Measurements from ENCODE around the gene TMEM184B.

Gene TMEM184B

DNA sequence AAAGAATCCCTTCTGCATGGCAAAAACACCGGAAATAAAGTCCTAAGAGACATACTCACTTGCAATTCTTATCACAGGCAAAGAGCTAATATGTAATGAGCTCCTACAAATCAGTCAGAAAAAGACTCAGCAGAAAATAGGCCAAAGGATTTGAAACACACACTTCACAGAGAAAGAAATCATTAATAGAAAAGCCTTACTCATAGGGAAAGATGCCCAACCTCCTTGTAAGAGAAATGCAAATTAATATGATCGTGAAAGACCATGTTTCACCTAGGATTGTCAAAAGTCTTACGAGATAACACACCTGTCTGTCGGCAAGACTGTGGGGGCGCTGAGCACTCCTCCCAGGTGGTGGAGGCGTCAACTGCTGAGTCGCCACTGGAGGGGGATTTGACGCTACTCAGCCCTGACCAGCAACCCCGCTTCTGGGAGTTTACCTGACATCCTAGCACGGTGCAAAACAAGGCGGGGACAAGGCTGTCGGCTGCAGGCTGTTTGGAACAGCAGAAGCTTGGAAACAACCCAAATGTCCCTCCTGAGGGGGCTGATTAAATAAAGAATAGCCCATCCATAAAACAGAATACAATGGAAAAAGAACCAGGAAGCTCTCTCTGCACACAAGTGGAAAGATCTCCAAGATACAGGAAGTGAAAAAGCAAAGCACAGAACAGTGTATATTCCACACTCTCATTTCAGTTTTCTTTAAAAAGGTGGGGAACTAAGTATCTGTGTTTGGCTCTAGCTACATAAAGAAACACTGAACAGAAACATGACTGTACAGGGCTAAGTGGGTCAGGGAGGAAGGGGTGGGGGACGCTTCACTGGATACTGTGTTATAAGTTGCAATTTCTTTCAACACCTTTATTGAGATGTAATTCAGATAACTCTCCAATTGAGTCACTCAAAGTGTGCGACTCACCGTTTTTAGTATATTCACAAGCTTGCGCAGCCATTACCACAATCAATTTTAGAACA, 33.0 kb upstream of the TMEM184B start:
- H3K36me3 ChIP-seq (ENCODE audit: control insufficient read depth, insufficient read depth, low read length): peaks cover 32% of the 10 kb centered on the region
- peak; percentile 11 to 25 (median 14) for DNase-seq
- peak overlapping the region; percentile 27 for H3K27ac ChIP-seq (ENCODE audit: insufficient read depth, low read length, poor library complexity, severe bottlenecking)
- no peaks in the 10 kb centered on the region for H3K27me3 ChIP-seq (replicated peaks; ENCODE audit: control insufficient read depth, insufficient read depth, low read length, poor library complexity, severe bottlenecking)
- peak overlapping the region; percentile 9 for H3K4me3 ChIP-seq (ENCODE audit: insufficient read depth, low read depth, low read length, poor library complexity, severe bottlenecking)
- H3K4me1 ChIP-seq (ENCODE audit: control insufficient read depth, insufficient read depth, low read length, poor library complexity, severe bottlenecking): peaks cover 6% of the 10 kb centered on the region
- no peaks in the 10 kb centered on the region for H3K9me3 ChIP-seq (ENCODE audit: control insufficient read depth, low read length)

DNA sequence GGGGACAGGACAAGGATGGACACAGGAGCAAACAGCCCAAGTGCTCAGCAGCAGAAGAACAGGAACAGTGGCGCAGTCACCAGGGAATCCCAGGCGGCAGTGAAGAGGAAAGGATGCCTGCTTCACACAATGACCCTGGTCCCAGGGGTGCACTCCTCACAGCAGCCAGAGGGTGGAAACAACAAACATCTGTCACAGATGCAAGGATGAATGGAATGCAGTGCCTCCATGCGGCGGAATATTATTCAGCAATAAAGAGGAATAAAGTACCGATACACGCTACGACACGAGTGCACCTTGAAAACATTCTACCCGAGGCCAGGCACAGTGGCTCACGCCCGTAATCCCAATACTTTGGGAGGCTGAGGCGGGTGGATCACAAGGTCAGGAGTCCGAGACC, 31.7 kb upstream of the TMEM184B start:
- H3K27ac ChIP-seq (ENCODE audit: insufficient read depth, low read length, poor library complexity, severe bottlenecking): no peak overlapping the region
- no peak for DNase-seq
- no peak overlapping the region for H3K4me3 ChIP-seq (ENCODE audit: insufficient read depth, low read depth, low read length, poor library complexity, severe bottlenecking)
- H3K9me3 ChIP-seq (ENCODE audit: control insufficient read depth, low read length): no peaks in the 10 kb centered on the region
- H3K27me3 ChIP-seq (replicated peaks; ENCODE audit: control insufficient read depth, insufficient read depth, low read length, poor library complexity, severe bottlenecking): no peaks in the 10 kb centered on the region
- H3K4me1 ChIP-seq (ENCODE audit: control insufficient read depth, insufficient read depth, low read length, poor library complexity, severe bottlenecking): peaks cover 6% of the 10 kb centered on the region
- peaks cover 45% of the 10 kb centered on the region for H3K36me3 ChIP-seq (ENCODE audit: control insufficient read depth, insufficient read depth, low read length)

DNA sequence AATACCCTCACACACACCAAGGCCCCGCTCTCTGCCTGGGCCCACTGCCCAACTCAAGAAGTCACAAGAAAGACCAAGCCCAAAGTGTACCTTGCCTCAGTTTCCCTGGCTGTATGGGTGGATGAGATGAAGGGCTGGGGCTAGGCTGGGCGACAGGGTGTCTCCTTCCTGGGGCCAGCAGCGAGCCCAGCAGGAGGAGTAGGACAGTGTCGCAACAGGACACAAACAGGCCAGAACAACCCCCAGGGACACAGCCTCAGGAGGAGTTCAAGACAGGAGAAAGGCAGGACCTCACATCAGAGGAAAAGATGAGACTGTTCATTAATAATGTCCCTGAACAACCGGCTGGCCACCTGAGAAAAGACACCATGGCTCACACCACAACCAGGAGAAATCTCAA, 31.2 kb upstream of the TMEM184B start:
- no peaks in the 10 kb centered on the region for H3K27me3 ChIP-seq (replicated peaks; ENCODE audit: control insufficient read depth, insufficient read depth, low read length, poor library complexity, severe bottlenecking)
- H3K4me3 ChIP-seq (ENCODE audit: insufficient read depth, low read depth, low read length, poor library complexity, severe bottlenecking): no peak overlapping the region
- peaks cover 6% of the 10 kb centered on the region for H3K4me1 ChIP-seq (ENCODE audit: control insufficient read depth, insufficient read depth, low read length, poor library complexity, severe bottlenecking)
- no peak overlapping the region for H3K27ac ChIP-seq (ENCODE audit: insufficient read depth, low read length, poor library complexity, severe bottlenecking)
- no peak for DNase-seq
- H3K36me3 ChIP-seq (ENCODE audit: control insufficient read depth, insufficient read depth, low read length): peaks cover 49% of the 10 kb centered on the region
- H3K9me3 ChIP-seq (ENCODE audit: control insufficient read depth, low read length): no peaks in the 10 kb centered on the region

DNA sequence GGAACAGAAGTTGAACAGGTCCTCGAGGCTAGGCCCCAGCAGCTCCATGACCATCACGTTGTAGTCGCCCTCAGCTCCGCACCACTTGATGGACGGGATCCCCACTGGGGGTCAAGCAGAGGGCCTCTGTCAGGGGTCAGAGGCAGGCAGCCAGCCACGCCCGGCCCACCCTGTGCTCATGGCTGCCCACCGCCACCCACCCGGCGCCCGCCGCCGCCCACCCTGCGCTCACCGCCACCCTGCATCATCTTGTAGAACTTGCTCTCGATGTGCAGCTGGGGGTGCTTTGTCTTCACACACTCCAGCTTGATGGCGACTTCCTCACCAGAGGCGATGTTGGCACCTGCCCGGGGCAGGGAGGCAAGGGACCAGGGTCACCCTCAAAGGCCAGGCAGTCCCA, 30.1 kb upstream of the TMEM184B start:
- H3K9me3 ChIP-seq (ENCODE audit: control insufficient read depth, low read length): no peaks in the 10 kb centered on the region
- no peaks in the 10 kb centered on the region for H3K27me3 ChIP-seq (replicated peaks; ENCODE audit: control insufficient read depth, insufficient read depth, low read length, poor library complexity, severe bottlenecking)
- no peak overlapping the region for H3K4me3 ChIP-seq (ENCODE audit: insufficient read depth, low read depth, low read length, poor library complexity, severe bottlenecking)
- peaks cover 6% of the 10 kb centered on the region for H3K4me1 ChIP-seq (ENCODE audit: control insufficient read depth, insufficient read depth, low read length, poor library complexity, severe bottlenecking)
- no peak for DNase-seq
- H3K36me3 ChIP-seq (ENCODE audit: control insufficient read depth, insufficient read depth, low read length): peaks cover 53% of the 10 kb centered on the region
- no peak overlapping the region for H3K27ac ChIP-seq (ENCODE audit: insufficient read depth, low read length, poor library complexity, severe bottlenecking)

DNA sequence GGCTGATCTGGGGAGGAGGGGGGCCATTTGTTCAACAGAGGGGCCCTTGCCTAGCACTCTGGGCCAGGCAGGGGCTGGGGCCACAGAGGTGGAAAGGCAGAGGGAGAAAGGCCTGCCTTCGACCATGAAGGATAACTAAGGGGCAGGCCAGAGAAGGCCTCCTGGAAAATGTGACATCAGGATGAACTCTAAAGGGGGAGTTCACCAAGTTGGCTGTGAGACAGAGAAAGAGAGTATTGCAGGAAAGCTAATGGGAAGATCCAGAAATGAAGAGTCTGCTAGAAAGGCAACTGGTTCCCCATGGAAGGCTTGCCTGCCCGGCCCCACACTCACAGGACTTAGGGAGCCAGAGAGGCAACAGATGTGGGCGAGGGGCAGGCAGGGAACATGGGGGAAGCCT, 28.1 kb upstream of the TMEM184B start:
- peaks cover 71% of the 10 kb centered on the region for H3K36me3 ChIP-seq (ENCODE audit: control insufficient read depth, insufficient read depth, low read length)
- peaks cover 6% of the 10 kb centered on the region for H3K4me1 ChIP-seq (ENCODE audit: control insufficient read depth, insufficient read depth, low read length, poor library complexity, severe bottlenecking)
- H3K9me3 ChIP-seq (ENCODE audit: control insufficient read depth, low read length): no peaks in the 10 kb centered on the region
- no peak overlapping the region for H3K4me3 ChIP-seq (ENCODE audit: insufficient read depth, low read depth, low read length, poor library complexity, severe bottlenecking)
- no peak overlapping the region for H3K27ac ChIP-seq (ENCODE audit: insufficient read depth, low read length, poor library complexity, severe bottlenecking)
- no peak for DNase-seq
- H3K27me3 ChIP-seq (replicated peaks; ENCODE audit: control insufficient read depth, insufficient read depth, low read length, poor library complexity, severe bottlenecking): no peaks in the 10 kb centered on the region

DNA sequence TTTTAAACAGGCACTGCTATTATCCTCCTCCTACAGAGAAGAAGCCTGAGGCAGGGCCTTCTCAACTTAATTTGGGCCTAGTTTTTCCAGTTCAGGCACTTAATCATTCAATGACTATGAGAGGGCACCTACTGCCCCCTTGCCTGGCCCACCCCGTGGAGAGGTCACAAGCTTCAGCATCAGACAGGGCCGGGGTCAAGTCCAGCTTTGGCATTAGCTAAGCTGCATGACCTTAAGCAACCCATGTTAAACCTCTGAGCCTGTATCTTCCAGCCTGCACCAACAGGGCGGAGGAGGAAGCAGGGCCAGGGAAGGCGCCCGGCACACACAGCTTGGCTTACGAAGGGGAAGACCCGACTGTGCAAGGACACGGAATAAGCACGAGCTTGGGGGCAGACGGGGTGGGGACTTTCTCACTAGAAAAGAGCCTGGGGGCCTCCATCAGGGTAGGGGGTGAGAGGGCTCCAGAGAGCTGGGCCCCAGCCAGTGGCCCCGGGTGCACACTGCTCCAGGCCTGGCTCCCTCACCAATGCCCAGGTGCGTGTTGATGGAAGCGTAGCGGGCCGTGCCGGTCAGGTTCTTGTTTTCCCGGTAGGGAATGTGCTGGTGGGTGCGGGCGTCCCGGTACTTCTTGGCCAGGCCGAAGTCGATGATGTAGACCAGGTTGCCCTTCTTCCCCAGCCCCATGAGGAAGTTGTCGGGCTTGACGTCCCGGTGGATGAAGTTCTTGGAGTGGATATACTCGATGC, 27.6 kb upstream of the TMEM184B start:
- no peak overlapping the region for H3K4me3 ChIP-seq (ENCODE audit: insufficient read depth, low read depth, low read length, poor library complexity, severe bottlenecking)
- DNase-seq: no peak
- H3K36me3 ChIP-seq (ENCODE audit: control insufficient read depth, insufficient read depth, low read length): peaks cover 72% of the 10 kb centered on the region
- no peak overlapping the region for H3K27ac ChIP-seq (ENCODE audit: insufficient read depth, low read length, poor library complexity, severe bottlenecking)
- peaks cover under 1% of the 10 kb centered on the region for H3K4me1 ChIP-seq (ENCODE audit: control insufficient read depth, insufficient read depth, low read length, poor library complexity, severe bottlenecking)
- no peaks in the 10 kb centered on the region for H3K27me3 ChIP-seq (replicated peaks; ENCODE audit: control insufficient read depth, insufficient read depth, low read length, poor library complexity, severe bottlenecking)
- H3K9me3 ChIP-seq (ENCODE audit: control insufficient read depth, low read length): no peaks in the 10 kb centered on the region

DNA sequence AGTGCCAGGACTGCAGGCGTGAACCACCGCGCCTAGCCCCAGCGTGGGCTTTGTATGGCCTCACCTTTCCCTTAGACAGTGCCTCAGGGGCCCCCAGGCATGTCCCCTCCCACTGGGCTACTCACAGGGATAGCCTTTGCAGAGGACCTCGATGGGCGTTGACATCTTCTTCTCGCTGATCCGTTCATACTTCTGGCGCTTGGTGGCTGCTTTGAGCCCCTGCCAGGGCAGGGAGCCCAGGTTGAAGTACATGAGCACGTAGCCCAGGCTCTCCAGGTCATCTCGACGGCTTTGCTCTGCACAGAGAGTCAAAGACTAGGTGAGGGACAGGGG, 26.9 kb upstream of the TMEM184B start:
- Histone ChIP-seq H3K27me3 (replicated peaks; ENCODE audit: control insufficient read depth, insufficient read depth, low read length, poor library complexity, severe bottlenecking) (no peaks in the 10 kb centered on the region), H3K4me1 (ENCODE audit: control insufficient read depth, insufficient read depth, low read length, poor library complexity, severe bottlenecking) (no peaks in the 10 kb centered on the region), H3K27ac (ENCODE audit: insufficient read depth, low read length, poor library complexity, severe bottlenecking) (no peak overlapping the region), H3K36me3 (ENCODE audit: control insufficient read depth, insufficient read depth, low read length) (peaks cover 72% of the 10 kb centered on the region), H3K4me3 (ENCODE audit: insufficient read depth, low read depth, low read length, poor library complexity, severe bottlenecking) (no peak overlapping the region), H3K9me3 (ENCODE audit: control insufficient read depth, low read length) (no peaks in the 10 kb centered on the region)
- DNase-seq: no peak

DNA sequence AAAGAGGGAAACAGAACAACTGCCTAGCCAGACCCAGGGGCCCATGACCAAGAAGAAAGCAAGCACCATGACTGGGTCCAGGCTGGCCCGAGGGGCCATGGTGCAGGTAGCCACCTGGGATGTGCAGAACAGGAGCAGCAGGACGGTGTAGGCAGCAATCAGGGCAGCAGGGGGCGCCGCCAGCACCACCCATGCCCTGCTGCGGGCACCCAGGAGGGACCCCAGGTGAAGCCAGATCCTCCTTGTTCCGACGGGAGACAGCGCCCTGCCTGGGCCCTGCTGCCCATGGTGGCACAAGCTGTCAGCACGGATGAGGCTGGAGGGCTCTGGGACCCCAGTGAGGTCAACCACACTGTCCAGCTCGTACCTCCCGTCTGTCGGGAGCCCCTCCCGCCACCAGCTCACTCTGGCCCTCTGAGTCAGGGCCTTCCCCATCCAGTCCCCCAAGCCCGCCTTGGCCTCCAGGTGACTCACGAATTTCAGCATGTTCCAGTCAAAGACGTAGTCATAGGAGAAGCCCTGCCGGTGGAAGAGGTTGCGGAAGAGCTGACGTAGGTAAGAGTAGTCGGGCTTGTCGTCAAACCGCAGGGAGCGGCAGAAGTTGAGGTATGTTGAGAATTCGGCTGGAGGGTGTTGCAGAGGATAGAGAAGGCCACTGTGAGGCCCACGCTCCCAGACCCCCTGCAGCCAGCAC, 25.6 kb upstream of the TMEM184B start:
- Histone ChIP-seq H3K27me3 (replicated peaks; ENCODE audit: control insufficient read depth, insufficient read depth, low read length, poor library complexity, severe bottlenecking) (no peaks in the 10 kb centered on the region), H3K4me1 (ENCODE audit: control insufficient read depth, insufficient read depth, low read length, poor library complexity, severe bottlenecking) (no peaks in the 10 kb centered on the region), H3K4me3 (ENCODE audit: insufficient read depth, low read depth, low read length, poor library complexity, severe bottlenecking) (no peak overlapping the region), H3K27ac (ENCODE audit: insufficient read depth, low read length, poor library complexity, severe bottlenecking) (no peak overlapping the region), H3K36me3 (ENCODE audit: control insufficient read depth, insufficient read depth, low read length) (peaks cover 77% of the 10 kb centered on the region), H3K9me3 (ENCODE audit: control insufficient read depth, low read length) (no peaks in the 10 kb centered on the region)
- DNase-seq: no peak

DNA sequence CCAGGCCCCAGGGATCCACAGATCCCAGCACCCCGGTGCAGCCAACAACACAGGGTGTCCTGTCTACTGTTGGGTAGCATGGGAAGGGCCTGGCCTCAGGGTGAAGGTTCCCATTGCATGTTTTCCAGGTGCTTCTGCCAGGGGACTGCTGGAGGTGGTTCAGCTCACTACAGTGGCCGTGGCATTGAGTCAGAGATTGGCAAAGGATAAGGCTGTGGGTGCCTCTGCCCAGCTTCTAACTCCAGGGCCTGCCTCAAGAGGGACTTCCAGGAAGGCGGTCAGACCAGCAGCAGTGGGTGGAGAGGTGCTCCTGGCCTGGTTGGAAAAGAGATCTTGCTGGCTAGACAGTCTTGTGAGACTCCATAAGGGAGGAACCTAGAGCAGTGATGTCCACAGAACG, 23.6 kb upstream of the TMEM184B start:
- no peaks in the 10 kb centered on the region for H3K4me1 ChIP-seq (ENCODE audit: control insufficient read depth, insufficient read depth, low read length, poor library complexity, severe bottlenecking)
- no peak for DNase-seq
- no peaks in the 10 kb centered on the region for H3K27me3 ChIP-seq (replicated peaks; ENCODE audit: control insufficient read depth, insufficient read depth, low read length, poor library complexity, severe bottlenecking)
- peaks cover 68% of the 10 kb centered on the region for H3K36me3 ChIP-seq (ENCODE audit: control insufficient read depth, insufficient read depth, low read length)
- no peak overlapping the region for H3K4me3 ChIP-seq (ENCODE audit: insufficient read depth, low read depth, low read length, poor library complexity, severe bottlenecking)
- H3K9me3 ChIP-seq (ENCODE audit: control insufficient read depth, low read length): no peaks in the 10 kb centered on the region
- H3K27ac ChIP-seq (ENCODE audit: insufficient read depth, low read length, poor library complexity, severe bottlenecking): no peak overlapping the region
